Adipocyte (in vitro differentiated cells): Measurements from ENCODE around the gene DPP7.

Experiments used
- DNase-seq: peaks from one replicate; pipeline ENCODE4 v3.0.0-alpha.2; 2015; ENCODE audit warnings: low read depth
- H3K27me3 ChIP-seq: replicated peaks from 2 replicates; pipeline ENCODE4 v1.7.0; 2013; ENCODE audit warnings: mild to moderate bottlenecking, low read length, moderate library complexity; ENCODE audit not compliant: control insufficient read depth, insufficient read depth
- H3K36me3 ChIP-seq: 2 replicates; pipeline ENCODE4 v1.7.0; 2013; ENCODE audit warnings: low read length, mild to moderate bottlenecking, moderate library complexity; ENCODE audit not compliant: control insufficient read depth, insufficient read depth, severe bottlenecking
- H3K4me1 ChIP-seq: 2 replicates; pipeline ENCODE4 v1.7.0; 2013; ENCODE audit warnings: mild to moderate bottlenecking, low read length, moderate library complexity; ENCODE audit not compliant: control insufficient read depth, insufficient read depth
- H3K4me3 ChIP-seq: 2 replicates; pipeline ENCODE4 v1.7.0; 2013; ENCODE audit warnings: mild to moderate bottlenecking, low read length, moderate library complexity
- H3K9ac ChIP-seq: 2 replicates; pipeline ENCODE4 v1.7.0; 2013; ENCODE audit warnings: mild to moderate bottlenecking, low read length, moderate library complexity
- H3K9me3 ChIP-seq: 2 replicates; pipeline ENCODE4 v1.7.0; 2013; ENCODE audit warnings: mild to moderate bottlenecking, low read length, moderate library complexity; ENCODE audit not compliant: control insufficient read depth

DPP7 gene

DNA sequence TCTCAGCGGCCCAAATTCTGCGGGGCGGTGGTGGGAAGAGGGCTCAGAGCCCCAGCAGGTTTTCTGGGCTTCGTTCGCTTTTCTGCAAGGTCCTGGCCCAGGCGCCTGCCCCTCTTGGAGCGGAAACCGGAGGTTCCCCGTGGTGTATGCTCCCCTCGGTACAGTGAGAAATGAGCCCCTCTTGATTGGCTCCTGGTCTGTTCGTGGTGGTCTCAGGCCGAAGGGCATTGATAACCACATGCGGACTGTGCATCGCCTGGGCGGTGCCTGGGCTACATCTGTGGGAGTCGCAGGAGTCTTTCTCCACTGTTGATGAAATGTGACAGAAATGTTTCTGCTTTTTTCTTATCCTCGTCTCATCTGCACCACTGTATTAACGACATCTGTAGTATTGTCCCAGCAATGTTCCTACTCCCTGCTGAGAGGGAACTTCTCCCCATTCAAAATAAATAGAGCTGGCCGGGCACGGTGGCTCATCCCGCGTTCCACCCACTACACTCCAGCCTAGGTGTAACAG is 27.1 kb downstream of the DPP7 start:
- Histone ChIP-seq H3K36me3 (peaks cover 28% of the 10 kb centered on the region), H3K9ac (peak overlapping the region; percentile 92), H3K4me3 (peak overlapping the region; percentile 84), H3K9me3 (no peaks in the 10 kb centered on the region), H3K27me3 (no peaks in the 10 kb centered on the region), H3K4me1 (peaks cover 38% of the 10 kb centered on the region)
- DNase-seq, result peak; percentile 25

- Histone ChIP-seq H3K9ac (peak within 1 kb of the TSS; percentile 92), H3K9me3 (no peaks in the 10 kb centered on the region), H3K4me3 (peak within 1 kb of the TSS; percentile 84), H3K4me1 (peaks cover 38% of the 10 kb centered on the region), H3K27me3 (no peaks in the 10 kb centered on the region), H3K36me3 (peaks cover 22% of the 10 kb centered on the region)
- DNase-seq, result peak; percentile 99
Measured at GRCh38 chr9:137086531-137087408, 27.8 kb downstream of the DPP7 start, which contains the start of gene MAN1B1. TSS of gene MAN1B1 (plus strand) at chr9:137086985. CDS start at chr9:137087000, 15 bp downstream.

DNA sequence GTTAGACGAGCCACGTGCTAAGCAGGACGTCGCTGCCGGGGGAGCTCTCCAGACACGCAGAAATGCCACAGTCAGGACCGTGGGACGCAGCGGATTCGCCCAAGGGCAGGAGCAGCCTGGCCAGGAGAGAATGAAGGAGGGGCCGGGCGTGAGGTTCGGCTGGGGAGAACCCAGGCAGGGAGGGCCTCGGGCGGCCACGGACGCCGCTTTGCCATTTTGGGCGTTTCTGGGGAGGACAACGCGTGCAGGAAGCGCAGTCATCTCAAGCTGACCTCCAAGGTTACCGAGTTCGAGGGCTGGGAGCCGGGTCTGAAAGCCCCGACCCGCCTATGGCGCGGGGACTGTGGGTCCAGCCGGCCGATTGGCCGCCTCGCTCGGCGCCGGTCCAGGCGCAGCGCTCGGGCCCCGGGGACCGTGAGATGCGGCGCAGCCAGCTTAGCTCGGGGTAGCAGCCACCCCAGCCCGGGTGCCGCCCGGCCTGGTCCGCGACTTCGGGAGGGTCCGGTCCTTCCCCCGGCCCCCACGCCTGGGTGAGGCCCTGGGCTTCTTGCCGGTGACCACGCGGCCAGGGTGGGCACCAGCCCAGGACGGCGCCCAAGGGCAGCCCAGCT is 28.5 kb downstream of the DPP7 start:
- H3K9ac ChIP-seq, result peak overlapping the region; percentile 92
- H3K9me3 ChIP-seq, result no peaks in the 10 kb centered on the region
- peak; percentile 77 for DNase-seq
- no peaks in the 10 kb centered on the region for H3K27me3 ChIP-seq
- H3K4me1 ChIP-seq, result peaks cover 38% of the 10 kb centered on the region
- H3K4me3 ChIP-seq, result peak overlapping the region; percentile 84
- H3K36me3 ChIP-seq, result peaks cover 22% of the 10 kb centered on the region

- no peak overlapping the region for H3K9ac ChIP-seq
- peaks cover 27% of the 10 kb centered on the region for H3K36me3 ChIP-seq
- no peak overlapping the region for H3K4me3 ChIP-seq
- no peaks in the 10 kb centered on the region for H3K27me3 ChIP-seq
- DNase-seq, result no peak
- no peaks in the 10 kb centered on the region for H3K9me3 ChIP-seq
- H3K4me1 ChIP-seq, result peaks cover 38% of the 10 kb centered on the region
Measured at GRCh38 chr9:137084526-137084925, 30.0 kb downstream of the DPP7 start.

- peaks cover 27% of the 10 kb centered on the region for H3K36me3 ChIP-seq
- no peaks in the 10 kb centered on the region for H3K27me3 ChIP-seq
- peaks cover 40% of the 10 kb centered on the region for H3K4me1 ChIP-seq
- no peaks in the 10 kb centered on the region for H3K9me3 ChIP-seq
- peak overlapping the region; percentile 72 for H3K9ac ChIP-seq
- peak overlapping the region; percentile 26 for H3K4me3 ChIP-seq
- peak; percentile 95 for DNase-seq
Measured at GRCh38 chr9:137083394-137084004, 31.0 kb downstream of the DPP7 start.

GRCh38 chr9:137082925-137083290 is 31.6 kb downstream of the DPP7 start:
- H3K4me1 ChIP-seq, result peaks cover 44% of the 10 kb centered on the region
- no peaks in the 10 kb centered on the region for H3K9me3 ChIP-seq
- no peak for DNase-seq
- H3K4me3 ChIP-seq, result no peak overlapping the region
- no peaks in the 10 kb centered on the region for H3K27me3 ChIP-seq
- H3K9ac ChIP-seq, result peak overlapping the region; percentile 64
- peaks cover 27% of the 10 kb centered on the region for H3K36me3 ChIP-seq

- Histone ChIP-seq H3K27me3 (no peaks in the 10 kb centered on the region), H3K4me1 (peaks cover 40% of the 10 kb centered on the region), H3K9me3 (no peaks in the 10 kb centered on the region), H3K4me3 (no peak overlapping the region), H3K36me3 (peaks cover 27% of the 10 kb centered on the region), H3K9ac (peak overlapping the region; percentile 64)
- DNase-seq, result no peak
Measured at GRCh38 chr9:137082222-137082924, 32.2 kb downstream of the DPP7 start.

DNA sequence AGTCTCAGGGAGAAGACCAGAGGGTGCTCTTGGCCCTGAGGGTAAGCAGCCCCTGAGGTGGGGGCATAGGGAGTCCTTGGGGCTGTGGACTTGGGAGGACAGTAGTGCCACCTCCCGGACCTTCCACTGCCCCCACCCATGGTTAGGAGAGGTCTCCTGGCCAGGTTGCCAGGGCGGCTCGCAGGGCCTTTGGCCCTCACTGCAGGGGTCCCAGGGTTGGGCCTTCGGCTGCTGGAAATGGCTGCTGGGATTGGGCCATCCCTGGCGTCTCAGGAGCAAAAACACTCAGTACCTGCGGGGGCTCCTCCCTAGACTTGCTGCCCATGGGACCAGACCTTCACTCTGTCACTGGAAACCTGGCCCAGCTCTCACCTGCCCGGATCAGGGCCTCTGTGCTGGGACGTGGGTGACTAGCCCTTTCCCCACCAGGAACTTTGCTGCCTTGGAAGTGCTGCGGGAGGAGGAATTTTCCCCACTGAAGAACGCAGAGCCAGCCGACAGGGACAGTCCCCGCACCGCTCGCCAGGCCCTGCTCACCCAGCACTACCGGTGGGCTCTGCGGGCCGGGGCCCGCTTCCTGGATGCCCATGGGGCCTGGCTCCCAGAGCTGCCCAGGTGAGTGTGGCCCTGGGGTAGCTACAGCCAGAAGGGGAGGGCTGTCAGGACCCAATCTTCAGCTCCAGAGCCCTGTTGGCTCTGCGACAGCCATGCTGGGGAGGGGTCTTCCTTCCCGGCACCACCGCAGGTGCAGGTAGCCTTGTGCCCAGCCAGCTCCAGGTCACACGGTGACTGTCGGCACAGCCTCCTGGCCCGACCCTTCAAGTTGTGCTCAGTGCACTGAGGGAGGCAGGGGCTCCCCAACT is 34.0 kb downstream of the DPP7 start:
- H3K27me3 ChIP-seq, result no peaks in the 10 kb centered on the region

DNA sequence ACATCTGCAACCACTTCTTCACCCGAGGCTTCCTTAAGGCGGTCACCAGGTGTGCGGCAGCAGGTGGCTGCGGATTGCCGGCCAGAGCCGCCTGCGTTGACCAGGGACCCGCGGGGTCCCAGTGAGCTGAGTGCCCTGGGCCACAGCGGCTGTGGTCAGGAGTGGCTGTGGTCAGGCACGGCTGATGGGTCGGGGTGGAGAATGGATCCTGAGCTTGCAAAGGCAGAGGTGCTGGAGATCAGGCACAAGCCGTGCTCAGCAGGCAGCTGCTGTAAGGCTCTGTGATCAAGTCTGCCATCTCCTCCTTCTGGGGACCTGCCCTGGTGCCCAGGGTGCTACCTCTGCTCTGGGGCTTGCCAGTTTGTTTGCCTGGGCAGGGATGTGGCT is 35.1 kb downstream of the DPP7 start:
- Histone ChIP-seq H3K36me3 (peaks cover 27% of the 10 kb centered on the region), H3K4me3 (no peak overlapping the region), H3K4me1 (peaks cover 24% of the 10 kb centered on the region), H3K9ac (no peak overlapping the region), H3K9me3 (no peaks in the 10 kb centered on the region), H3K27me3 (no peaks in the 10 kb centered on the region)
- DNase-seq, result no peak

More for the DNA sequence above, 34.0 kb downstream of the DPP7 start:
- H3K36me3 ChIP-seq, result peaks cover 27% of the 10 kb centered on the region
- no peak overlapping the region for H3K9ac ChIP-seq
- no peak overlapping the region for H3K4me3 ChIP-seq
- no peaks in the 10 kb centered on the region for H3K9me3 ChIP-seq
- peaks cover 33% of the 10 kb centered on the region for H3K4me1 ChIP-seq
- no peak for DNase-seq

- DNase-seq, result no peak
- H3K4me3 ChIP-seq, result peak overlapping the region; percentile 81
Measured at GRCh38 chr9:137078701-137079400, 35.7 kb downstream of the DPP7 start.

More at GRCh38 chr9:137078701-137079400, 35.7 kb downstream of the DPP7 start:
- Histone ChIP-seq H3K9ac (peak overlapping the region; percentile 84), H3K4me1 (peaks cover 19% of the 10 kb centered on the region), H3K36me3 (peaks cover 27% of the 10 kb centered on the region), H3K27me3 (no peaks in the 10 kb centered on the region), H3K9me3 (no peaks in the 10 kb centered on the region)
